HG02870 (cell line): ENCODE data around the gene KCTD6.

Source experiments
- ATAC-seq: cut with Tn5 transposase; IDR thresholded peaks from one replicate; pipeline ENCODE4 v1.9.1; 2021; ENCODE audit warnings: mild to moderate bottlenecking, moderate library complexity; ENCODE audit not compliant: unreplicated experiment

The KCTD6 gene

GRCh38 chr3:58551636-58552180 is 59.8 kb downstream of the KCTD6 start:
- ATAC-seq, result no peak
